ENCODE data around the gene PTGES3.
"Not testable (repeated sequence)": the region's sequence is repeated elsewhere in the genome, so short reads cannot be mapped to it uniquely, and the experiment has no call there.

PTGES3 gene

DNA sequence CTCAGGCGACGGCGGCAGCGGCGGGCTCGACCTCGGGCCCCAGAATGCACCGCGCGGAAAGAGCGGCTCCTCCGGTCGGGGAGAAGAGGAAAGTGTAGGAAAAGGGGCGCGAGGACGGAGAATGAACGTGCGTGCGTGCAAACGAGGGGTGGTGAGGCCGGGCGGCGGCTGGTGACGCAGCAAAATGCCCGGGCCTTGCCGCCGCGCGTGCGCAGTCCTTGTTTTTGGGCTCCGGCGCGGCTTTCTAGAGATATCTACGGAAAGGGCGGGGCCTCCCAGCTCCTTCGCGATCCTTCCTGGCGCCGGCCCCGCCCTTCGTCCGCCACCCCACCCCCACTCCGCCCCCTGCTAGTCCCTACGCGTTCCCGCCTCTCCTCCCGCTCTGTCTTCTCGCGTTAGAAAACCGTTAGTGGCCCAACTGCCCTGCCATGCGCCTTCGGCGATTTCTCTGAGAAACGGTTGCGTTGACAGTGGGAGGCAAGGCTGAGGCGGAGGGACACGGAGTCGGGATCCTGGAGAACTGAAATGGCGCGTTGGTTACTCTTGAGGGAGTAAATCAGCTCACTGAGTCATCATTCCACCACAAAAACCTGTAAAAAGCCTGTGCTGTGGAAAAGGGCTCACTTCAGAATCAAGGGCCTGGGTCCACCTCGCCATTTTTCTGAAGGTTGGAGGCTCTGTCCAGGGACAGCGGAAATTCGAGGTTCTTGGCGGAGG is at the start of gene PTGES3:
Gene PTGES3 (minus strand): TSS at position 156 of the 717 bp plus-strand sequence. CDS start 285 bp downstream, outside the sequence.
- DNase-seq (ENCODE audit: low read depth, low spot score), result peak; percentile 99

DNA sequence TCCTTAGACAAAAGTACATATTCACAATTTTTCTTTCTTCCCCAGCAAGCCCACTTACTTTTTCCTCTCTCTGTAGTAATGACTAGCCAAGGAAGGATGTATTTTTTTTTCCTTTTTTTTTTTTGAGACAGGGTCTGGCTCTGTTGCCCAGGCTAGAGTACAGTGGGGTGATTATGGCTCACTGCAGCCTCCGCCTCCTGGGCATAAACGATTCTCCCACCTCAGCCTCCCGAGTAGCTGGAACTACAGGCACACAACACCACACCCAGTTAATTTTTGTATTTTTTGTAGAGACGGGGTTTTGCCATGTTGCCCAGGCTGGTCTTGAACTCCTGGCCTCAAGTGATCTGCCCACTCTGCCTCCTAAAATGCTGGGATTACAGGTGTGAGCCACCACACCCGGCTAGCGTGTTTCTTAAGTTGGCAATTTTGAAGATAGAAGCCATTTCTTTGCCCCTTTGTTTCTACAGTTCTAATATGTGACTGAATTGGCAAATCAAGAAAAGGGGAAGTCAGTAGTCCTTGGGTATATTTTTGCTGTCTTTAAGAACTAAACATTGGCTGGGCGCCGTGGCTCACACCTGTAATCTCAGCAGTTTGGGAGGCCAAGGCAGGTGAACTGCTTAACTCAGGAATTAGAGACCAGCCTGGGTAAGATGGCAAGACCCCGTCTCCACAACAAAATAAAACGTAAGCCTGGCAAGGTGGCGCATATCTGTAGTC is 40.2 kb upstream of the PTGES3 start:
- DNase-seq (ENCODE audit: low read depth, low spot score), result no peak

DNA sequence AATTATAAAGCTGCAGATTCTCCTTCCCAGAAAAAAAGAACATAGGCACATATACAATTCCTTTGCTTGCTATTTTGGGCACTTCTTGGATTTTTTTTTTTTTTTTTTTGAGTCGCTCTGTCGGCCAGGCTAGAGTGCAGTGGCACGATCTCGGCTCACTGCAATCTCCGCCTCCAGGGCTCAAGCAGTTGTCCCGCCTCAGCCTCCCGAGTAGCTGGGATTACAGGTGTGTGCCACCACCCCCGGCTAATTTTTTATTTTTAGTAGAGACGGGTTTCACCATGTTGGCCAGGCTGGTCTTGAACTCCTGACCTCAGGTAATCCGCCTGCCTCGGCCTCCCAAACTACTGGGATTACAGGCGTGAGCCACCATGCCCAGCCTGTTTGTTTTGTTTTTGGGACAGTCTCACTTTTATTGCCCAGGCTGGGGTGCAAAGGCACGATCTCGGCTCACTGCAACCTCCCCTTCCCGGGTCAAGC is 38.2 kb upstream of the PTGES3 start:
- not testable (repeated sequence) for DNase-seq (ENCODE audit: low read depth, low spot score)

GRCh38 chr12:56725723-56726102 is 37.6 kb upstream of the PTGES3 start:
- no peak for DNase-seq (ENCODE audit: low read depth, low spot score)

- DNase-seq (ENCODE audit: low read depth, low spot score), result peak; percentile 98
Measured at GRCh38 chr12:56724972-56725722, 37.1 kb upstream of the PTGES3 start, which contains the start of gene NACA. NACA (minus strand) TSS chr12:56725299; CDS start chr12:56724521, 778 bp downstream.

GRCh38 chr12:56724701-56724971 is 36.6 kb upstream of the PTGES3 start:
- no peak for DNase-seq (ENCODE audit: low read depth, low spot score)

- DNase-seq (ENCODE audit: low read depth, low spot score), result peak; percentile 64
Measured at GRCh38 chr12:56723889-56724700, 36.0 kb upstream of the PTGES3 start.

GRCh38 chr12:56723352-56723751 is 35.3 kb upstream of the PTGES3 start:
- no peak for DNase-seq (ENCODE audit: low read depth, low spot score)

GRCh38 chr12:56722832-56723231 is 34.7 kb upstream of the PTGES3 start:
- no peak for DNase-seq (ENCODE audit: low read depth, low spot score)

DNA sequence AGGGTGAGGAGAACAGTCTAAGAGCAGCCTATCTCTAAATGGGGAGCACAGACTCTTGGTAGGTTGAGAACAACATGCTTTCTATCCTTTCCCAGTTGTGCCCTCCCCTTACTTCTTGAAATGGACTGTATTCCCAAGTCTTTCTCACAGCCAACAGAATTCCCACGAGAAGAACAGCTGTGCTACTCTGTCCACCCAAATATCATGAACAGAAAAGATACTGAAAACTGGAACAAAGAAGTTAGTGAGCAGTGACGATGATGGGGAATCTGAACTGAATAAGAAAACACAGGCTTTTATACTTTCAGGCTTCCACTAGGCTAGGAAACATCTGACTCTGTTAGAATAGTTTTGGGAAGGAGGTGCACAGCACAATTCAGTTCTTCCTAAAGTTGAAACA is 33.6 kb upstream of the PTGES3 start:
- DNase-seq (ENCODE audit: low read depth, low spot score), result no peak

GRCh38 chr12:56721216-56721615 is 33.1 kb upstream of the PTGES3 start:
- DNase-seq (ENCODE audit: low read depth, low spot score), result no peak

- no peak for DNase-seq (ENCODE audit: low read depth, low spot score)
Measured at GRCh38 chr12:56720731-56721151, 32.7 kb upstream of the PTGES3 start.

DNA sequence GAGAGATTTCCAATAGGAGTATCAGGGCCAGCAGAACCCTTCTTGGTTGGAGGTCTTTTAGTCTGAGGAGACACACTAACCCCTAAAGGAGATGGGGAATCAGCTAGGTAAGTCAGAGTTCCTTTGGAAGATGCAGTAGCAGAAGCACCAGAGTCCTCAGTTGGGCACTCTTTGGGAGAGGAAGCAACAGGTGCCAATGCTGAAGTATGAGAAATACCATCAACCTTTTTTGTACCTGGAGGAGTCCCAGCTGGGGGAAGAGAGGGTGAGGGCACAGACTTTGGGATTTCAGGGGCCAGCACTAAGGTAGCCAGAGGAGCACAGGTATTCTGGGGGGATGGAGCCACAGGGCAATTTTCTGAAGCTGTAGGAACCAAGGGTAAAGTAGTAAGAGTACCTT is 31.0 kb upstream of the PTGES3 start:
- DNase-seq (ENCODE audit: low read depth, low spot score), result no peak

DNA sequence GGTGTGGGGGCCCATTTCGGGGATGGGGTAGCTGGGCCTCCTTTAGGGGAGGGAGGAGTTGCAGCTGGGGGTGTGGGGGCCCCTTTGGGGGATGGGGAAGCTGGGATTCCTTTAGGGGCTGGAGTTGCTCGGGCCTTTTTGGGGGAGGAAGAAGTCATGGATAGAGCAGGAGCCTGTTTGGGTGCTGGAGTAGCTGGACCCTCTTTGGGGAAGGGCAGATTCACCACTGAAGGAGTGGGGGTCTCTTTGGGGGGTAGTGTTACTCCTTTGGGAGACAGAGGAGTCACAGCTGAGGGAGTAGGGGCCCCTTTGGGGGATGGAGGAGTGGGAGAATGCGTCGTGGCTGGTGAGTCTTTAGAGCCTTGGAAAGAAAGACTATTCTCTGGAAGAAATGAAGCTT is 30.6 kb upstream of the PTGES3 start:
- DNase-seq (ENCODE audit: low read depth, low spot score), result no peak

DNA sequence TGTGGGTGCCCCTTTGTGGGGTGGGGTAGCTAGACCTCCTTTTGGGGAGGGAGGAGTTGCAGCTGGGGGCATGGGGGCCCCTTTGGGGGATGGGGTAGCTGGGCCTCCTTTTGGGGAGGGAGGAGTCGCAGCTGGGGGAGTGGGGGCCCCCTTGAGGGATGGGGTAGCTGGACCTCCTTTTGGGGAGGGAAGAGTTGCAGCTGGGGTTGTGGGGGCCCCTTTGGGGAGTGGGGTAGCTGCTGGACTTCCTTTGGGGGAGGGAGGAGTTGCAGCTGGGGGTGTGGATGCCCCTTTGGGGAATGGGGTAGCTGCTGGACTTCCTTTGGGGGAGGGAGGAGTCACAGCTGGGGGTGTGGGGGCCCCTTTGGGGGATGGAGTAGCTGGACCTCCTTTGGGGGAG is 30.1 kb upstream of the PTGES3 start:
- no peak for DNase-seq (ENCODE audit: low read depth, low spot score)

- no peak for DNase-seq (ENCODE audit: low read depth, low spot score)
Measured at GRCh38 chr12:56716933-56717880, 29.1 kb upstream of the PTGES3 start.

- DNase-seq (ENCODE audit: low read depth, low spot score), result no peak
Measured at GRCh38 chr12:56716458-56716857, 28.4 kb upstream of the PTGES3 start.

- no peak for DNase-seq (ENCODE audit: low read depth, low spot score)
Measured at GRCh38 chr12:56715798-56716197, 27.7 kb upstream of the PTGES3 start.

- no peak for DNase-seq (ENCODE audit: low read depth, low spot score)
Measured at GRCh38 chr12:56714431-56714929, 26.4 kb upstream of the PTGES3 start.

GRCh38 chr12:56713345-56713744 is 25.3 kb upstream of the PTGES3 start:
- no peak for DNase-seq (ENCODE audit: low read depth, low spot score)
